NCI-H524 (cell line): ENCODE data around the gene PCP4.
A peak's percentile ranks its signal among the peaks of the same experiment; 100 is the strongest.

Experiments used
- DNase-seq, 2 experiments: peaks; one replicate each; lab custom pipeline; 2025; lab: John Stamatoyannopoulos, UW

Gene PCP4

DNA sequence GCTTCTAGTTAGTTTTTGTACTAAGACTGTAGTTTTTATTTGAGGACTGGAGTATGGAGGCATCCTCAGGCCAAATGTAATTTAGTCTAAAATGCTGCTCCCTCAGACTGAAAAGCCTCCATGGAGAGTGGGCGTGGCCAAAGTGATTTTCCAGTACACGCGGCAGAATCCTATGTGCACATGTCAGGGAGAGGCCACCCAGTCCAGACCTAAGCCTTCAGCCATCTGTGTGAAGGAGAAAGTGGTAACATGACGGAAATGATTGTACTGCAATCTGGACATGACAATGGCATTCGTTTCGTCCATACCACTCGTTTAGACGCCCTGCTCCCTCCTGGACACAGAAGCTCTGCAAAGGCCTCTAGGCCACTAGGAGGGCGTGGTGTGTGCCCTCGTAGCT lies 56.2 kb downstream of the PCP4 start:
- peak in 1 of 2 experiments; percentile 42 for DNase-seq

DNA sequence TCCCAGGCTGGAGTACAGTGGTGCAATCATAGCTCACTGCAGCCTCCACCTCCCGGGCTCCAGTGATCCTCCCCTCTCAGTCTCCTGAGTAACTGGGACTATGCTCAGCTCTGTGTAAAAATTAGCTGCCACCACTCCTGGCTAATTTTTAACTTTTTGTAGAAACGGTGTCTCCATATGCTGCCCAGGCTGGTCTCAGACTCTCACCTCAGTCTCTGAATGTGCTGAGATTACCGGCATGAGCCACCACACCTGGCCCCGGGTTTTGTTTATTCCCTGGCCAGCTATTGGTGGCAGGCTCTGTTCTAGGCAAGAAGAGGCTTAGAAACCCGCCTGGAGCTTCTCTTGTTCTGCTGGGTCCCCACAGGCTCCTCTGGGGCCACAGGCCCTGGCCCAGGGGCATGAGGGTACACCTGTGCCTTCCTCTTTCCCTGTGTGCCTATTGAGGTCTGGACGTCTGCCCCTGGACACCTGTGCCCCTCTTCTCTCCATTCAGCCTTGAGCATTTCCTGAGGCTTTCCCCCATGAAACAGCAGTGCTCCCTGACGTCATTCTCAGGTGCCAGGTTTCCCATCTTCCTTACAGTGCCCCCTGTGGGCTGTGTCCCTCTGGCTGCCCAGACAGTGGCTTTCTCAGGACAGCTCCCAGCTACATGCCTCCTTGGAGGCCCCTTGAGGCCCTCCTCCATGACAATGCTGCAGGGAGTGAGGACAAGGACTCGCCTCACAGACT lies 57.5 kb downstream of the PCP4 start:
- no peak for DNase-seq

DNA sequence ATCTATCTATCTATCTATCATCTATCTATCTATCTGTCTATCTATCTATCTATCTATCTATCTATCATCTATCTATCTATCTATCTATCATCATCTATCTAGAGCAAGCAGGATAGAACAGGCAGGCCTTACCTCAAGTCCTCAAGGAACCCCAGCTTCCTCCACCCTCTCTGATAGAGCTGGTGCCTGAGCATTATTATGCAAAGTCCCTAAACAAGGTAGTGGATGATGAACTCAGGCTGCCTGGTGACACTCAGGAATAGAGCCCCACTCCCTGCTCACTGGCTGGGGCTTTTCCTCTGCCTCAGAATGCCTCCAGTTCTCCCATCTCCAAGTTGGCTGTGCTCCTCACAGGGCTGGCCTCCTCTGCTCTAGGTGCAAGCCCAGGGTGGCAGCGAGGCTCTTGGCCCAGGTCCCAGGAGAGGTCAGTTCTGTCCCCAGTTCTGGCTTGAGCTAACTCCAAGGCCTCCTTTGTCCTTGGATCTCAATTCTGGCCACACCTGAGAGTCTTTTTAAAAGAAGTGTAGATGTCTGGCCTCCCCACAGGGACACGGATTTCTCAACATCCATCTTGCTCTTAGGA lies 60.2 kb downstream of the PCP4 start:
- no peak for DNase-seq

DNA sequence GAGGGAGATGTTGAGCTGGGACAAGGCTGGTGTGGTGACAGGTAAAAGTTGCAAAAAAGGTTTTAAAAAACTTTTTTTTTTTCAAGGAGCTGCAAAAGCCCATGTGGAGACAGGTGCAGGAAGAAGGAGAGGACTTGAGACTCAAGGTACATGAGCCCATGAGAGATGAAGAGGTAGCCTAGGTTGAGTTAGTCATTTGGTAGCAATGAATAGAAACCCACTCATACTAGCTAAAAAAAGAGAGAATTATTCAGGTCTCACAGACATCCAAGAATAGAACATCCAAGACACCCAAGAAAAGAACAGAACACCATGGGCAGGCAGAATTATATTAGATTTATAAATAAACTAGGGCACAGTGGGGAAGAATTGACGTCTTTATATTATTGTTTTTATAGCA lies 65.1 kb downstream of the PCP4 start:
- DNase-seq, result no peak

DNA sequence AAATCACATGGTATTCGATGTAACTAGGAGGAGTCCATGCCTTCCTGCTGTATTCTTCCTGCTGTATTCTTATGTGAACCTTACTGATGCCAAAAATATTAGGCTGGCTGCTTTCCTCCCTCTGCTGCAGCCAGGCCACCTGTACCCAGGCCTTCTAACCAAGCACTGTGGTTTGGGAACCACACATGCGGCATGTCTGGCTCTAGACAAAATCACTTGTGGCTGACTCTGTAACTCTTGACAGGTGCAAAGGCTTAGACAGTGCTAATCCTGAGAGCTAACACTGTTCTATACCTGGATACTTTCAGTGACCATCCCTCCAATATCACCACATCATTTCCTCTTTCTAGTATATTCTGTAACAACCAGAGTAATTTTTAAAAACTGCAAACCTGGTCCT lies 67.7 kb downstream of the PCP4 start:
- DNase-seq, result no peak

DNA sequence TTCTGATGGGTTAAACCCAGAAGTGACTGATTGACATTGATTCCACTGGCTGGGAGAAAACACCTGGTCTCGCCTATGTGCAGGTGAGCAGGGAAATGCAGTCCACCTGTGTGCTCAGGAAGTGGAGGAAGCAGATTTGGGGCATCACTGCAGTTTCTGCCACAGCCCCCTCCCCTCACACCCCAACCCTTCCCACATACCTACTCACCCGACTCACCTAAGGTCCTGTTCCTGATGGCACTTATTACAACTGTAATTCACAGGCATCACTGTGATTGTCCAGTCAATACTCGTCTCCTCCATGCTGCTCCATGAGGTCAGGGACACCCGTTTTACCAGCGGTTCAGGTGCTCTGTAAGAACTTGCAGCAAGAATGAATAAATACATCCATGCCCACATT lies 68.5 kb downstream of the PCP4 start:
- DNase-seq, result no peak

DNA sequence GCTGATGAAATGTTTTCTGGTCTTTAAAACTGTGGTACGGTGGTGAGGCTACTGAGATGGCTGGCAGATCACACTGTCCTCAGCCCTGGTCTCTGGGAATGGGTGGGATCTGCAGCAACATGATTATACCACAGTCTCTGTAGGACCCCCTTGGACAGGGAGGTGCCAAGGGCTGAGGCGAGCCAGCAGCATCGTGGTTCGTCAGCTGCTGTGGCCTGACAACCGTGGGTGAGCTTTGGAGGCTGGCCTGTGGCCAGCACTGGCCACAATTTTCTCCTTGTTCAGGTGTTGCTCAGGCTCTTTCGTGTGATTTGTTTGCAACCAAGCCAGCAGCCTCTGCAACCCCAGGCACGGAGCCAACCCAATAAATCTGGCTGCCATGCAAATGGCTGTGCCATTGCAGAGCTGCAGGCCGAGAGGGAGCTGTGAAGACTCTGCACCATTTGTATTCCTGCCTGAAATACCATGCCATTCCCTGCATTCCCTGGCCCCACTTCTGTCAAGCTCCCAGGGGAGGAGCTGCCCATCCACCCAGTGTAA lies 70.9 kb downstream of the PCP4 start:
- DNase-seq, result no peak

DNA sequence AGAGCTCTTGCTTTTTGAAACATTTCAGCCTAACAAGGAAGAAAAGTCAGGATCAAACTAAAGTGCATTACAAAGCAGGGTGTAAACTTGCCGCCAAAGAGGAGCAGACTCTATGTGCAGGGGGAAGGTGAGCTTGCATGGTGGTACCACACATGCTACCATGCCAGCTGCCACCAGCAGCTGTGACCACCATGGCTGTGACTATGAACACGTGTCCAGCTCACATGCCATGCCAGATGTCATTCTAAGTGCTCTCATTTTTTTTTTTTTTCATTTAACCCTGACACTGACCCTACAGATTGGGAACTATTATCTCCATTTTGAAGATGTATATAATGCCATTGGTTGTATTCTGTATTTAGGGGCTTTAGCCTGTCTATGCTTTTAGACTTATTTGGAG lies 79.0 kb downstream of the PCP4 start:
- peak; percentile 38 to 90 for DNase-seq

DNA sequence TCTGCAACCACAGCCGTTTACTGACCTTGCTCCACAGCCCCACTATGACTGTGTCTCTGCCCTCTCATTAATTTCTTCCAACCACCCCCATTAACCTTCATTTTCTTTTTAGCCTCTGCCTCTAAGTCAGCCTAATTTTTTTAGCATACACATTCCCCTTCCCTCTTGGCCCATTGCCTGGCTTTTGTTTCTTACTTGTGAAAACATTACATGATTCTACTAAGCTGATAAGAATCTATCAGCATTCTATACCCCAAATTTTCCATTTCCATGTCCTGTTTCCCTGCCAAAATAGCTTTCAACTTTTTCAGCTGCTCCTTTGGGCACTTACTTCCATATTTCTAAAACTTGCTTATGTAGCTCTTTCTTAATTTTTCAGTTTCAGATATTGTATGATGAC lies 79.8 kb downstream of the PCP4 start:
- no peak for DNase-seq

DNA sequence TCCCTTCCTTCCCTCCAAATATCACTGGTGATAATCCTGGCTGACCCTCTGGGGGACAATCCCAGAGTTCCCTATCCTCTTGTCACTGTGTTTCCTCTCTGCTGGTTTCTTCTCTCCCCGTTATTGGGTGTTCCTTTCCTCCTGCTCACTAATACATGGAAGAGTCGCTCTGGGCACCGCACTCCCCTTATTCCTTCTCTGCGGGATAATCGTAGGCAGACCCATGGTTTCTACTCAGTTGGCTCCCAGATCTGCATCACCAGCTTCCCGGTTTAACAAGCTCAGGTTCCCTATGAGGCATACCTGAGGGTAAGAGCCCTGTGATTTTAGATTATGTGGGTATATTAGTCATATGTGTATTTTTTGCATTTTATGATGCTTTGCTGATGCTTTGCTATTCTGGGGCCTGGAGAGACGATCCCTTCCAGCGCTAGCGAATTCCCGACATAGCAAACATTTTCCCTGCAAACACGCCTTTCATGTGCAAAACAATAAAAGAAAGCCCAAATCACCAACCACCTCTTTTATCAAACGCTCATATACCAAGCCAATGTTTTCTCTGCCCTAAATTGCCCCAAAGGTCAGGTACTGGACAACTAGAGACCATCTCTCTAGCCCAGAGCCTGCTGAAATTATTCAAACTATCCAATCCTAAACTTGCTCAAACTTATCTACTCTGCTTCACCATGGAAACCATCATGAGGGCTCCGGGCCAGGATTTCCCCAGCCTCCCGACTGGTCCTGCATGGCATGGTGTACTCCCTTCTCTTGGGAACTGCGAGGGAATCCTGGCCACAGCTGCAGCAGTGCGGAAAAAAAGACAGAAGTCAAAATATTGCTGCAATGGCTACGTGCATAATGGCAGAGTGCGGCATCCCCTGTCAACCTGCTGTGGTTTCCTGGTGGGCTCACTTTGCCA lies 84.2 kb downstream of the PCP4 start:
- DNase-seq, result no peak

DNA sequence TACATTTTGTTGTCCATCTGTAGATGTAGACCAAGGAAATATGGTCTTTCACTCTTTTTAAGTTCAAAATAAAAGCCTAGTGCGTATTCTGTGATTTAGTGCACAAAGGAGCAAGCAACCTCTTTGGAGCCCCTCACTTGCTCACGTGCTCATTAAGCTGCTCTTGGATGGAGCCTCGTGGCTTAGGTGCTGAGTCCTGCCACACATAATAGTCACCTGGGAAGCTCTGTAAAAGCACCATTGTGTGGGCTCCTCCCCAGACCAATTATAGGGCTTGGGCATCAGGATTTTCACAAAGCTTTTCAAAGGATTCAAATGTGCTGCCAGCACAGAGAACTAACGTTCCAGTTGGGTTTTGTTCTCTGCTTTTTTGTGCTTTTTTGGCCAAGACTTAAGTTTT lies 85.0 kb downstream of the PCP4 start:
- no peak for DNase-seq

DNA sequence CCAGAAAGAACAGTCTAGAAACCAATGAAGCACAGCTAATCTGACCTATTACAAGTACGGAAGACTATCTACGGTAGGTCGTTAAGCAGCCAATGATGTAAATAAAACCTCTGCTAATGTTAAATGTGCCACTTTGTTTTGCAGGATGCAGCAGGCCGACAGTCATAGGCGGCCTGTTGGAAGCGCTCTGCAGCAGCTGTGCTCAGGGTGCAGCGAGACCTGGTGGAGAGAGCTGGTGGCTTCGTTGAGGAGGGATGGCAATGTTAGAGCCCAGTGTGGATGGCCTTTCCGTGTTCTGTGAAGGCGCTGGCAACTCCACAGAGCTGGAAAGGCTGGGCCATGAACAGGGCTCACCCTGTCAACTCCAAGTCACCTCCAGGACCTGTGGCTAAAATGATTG lies 87.3 kb downstream of the PCP4 start:
- DNase-seq, result no peak

DNA sequence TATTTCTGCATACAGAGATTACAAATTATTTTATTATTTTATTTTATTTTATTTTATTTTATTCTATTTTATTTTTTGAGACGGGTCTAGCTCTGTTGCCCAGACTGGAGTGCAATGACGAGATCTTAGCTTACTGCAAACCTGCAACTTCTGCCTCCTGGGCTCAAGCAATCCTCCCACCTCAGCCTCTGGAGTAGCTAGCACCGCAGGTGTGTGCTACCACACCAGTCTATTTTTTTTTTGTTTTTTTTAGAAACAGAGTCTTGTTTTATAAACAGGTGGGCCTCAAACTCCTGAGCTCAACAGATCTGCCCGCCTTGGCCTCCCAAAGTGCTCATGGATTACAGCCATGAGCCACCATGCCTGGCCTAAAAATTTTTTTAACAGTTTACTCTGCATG lies 88.1 kb downstream of the PCP4 start:
- no peak for DNase-seq

DNA sequence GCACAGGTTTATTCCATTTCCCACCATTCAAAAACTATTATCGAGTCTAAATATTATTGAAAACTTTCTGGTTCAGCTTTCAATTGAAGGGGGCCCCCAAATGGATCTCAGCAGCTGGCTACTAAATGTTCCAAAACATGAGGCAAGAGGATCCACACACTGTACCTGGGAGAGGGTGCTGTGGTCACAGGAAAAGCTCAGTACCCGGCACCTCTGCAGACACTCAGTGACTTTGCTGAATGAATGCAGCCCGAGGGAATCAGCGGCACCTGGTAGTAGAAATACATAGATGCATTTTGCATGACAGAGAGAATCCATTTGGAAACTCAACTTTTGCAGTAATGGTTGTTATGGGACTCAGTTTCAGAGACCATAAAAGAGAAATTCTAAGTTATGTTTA lies 89.3 kb downstream of the PCP4 start:
- no peak for DNase-seq

DNA sequence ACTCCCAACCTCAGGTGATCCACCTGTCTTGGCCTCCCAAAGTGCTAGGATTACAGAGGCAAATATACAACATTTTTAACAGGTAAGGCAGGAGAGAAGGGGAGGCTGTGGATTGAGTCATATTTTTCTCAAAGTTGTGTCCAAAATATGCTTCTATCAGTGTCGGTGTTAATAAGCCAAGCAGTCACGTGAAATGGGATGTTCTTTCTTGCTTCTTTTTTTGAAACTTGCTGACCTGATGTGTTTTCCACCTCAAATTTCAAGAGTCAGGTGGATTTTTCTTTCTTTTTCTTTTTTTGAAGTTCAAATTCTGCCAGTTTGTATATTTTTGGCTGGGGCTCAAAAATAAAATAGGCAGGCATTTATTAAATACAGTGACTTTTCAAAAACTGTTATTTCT lies 91.5 kb downstream of the PCP4 start:
- no peak for DNase-seq

DNA sequence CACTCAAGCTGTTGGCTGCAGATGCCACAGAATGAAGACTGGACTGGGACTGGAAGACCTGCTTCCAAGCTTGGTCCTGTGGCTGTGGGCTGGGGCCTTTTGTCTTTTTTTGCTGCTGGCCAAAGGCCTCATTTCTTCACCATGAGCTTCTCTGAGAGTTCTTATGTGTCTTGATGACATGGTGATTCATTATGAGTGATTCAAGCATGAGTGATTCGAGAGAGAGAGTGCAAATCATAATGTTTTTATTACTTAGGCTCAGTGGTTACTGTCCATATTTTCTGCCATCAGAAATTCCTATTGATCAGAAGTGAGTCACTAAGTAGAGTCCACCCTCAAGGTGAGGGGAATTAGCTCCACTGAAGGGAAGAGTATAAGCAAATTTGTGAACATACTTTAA lies 94.0 kb downstream of the PCP4 start:
- no peak for DNase-seq

DNA sequence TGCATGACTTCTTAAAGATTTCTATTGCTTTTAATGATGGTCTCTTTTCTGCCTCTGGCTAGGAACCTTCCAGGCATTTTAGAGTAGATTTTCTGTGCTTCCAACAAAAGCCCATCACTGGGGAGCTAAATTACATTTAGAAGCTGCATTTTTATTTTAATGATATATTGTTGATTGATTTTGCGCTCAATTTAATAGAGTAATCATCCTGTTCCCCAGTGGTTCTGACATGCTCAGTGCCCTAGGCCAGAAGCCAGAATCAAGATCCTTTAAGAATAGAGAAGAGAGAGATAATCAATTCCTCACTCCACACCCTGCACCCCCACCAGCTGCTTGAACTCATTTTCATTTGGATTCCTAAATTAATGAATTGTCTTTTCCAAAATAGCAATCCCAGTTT lies 97.8 kb downstream of the PCP4 start:
- no peak for DNase-seq

DNA sequence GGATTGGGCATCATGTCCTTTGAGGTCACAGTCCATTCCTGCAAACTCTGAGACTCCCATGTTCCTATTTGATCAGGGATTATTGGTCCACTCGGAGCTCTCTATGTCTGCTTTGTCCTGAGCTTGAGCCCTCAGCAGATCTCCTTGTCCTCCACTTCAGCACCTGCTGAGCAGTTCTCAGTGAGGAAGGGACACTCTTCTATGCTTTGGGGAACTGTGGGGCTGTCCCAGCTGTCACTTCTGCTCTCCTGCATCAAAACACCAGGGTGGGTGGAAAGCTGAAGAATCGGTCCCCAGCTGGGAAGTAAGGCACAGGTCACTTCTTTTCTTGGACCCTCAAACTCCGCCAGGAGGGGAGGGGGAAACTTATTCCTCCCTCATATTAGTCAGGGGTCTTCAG lies 99.5 kb downstream of the PCP4 start:
- DNase-seq, result no peak

DNA sequence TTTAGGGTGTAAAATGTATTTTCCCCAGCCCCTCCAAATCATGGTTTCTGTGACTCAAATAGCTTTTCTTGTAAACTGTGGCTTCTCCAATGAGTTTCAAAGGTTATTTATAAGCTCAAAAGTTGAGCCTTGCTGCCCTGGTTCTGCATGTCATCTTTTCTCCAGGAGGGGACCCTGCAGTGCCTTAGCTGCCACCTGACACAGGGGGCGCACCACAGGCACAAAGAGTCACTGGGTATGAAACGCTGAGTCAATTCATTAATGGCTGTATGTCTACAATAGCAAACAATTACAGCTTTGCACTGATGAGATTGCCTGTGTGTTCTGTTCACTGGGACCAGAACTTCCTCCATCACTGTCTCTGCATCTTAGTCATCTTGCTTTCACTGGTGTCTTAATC lies 100.8 kb downstream of the PCP4 start:
- DNase-seq, result no peak

DNA sequence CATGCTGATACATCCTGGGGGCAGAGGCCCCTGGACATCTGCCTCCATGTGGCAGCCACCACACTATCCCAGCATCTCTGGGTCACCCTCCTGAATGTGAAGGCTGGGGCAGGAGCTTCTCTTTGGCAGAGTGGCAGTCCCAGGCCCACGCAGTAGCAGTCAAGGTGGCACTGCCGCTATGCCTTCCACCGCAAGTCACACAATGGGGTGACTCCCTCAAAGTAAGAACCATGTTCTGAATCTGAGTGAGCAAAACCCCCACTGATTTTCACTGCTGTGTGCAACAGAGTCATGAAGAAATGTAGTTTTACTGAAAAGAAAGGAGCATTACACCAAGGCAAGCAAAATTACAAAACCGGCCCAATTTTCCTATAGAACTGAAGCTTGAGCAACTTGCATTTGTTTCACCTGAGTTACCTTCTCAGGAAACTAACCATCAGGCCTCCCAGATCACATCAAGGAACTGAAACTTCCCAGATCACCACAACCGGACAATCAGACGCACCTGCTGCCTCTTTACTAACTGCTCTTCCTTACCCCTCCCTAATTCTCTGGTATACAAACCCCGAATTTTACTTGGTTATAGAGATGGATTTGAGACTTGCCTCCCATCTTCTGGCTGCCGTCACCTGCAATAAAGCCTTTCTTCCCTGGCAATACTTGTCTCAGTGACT lies 102.6 kb downstream of the PCP4 start:
- DNase-seq, result no peak

DNA sequence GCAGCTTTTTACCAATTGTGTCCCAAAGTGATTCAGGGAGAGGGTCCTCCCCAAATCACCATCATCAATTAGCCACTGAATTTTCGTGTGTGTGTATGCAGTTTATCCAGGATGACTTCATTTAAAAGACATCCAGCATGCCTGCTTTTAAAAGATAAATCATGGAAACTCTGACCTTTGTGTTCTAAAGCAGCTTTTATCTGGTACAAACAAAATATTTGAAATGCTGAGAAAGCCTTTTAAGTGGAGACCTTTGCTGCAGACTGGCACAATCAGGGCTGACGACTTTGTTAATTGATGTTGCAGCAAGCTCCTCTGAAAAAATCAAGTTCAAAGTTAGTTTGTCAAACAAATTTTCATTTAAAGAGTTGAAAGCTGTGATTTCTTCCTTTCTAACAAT lies 104.7 kb downstream of the PCP4 start:
- DNase-seq, result no peak

DNA sequence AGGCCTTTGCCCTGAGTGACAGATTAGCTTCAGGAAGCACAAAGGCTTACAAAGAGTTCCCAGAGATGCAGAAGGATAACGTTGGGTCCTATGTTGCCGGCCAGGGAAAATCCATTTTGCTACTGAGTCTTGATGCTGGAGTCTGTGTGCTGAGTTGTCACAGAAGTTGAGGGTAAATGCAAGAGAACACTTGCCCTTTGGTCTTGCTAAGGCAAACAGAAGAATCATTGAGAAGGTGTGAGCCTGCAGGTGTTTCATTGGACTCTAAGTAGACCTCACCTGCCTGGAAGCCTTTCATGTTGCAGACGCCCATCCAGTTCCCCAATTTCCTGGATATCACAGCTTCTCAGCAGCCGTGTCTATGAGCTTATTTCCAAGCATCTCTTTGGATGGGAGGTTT lies 105.2 kb downstream of the PCP4 start:
- no peak for DNase-seq
